Measurements from ENCODE around the gene CRTC1. TPM values are rescaled to one million over a fixed set of nuclear protein-coding genes. Genes with fewer than 3 reads are reported as not detected.

The CRTC1 gene
- total RNA-seq, 1 experiment from 2014 or later = 19.0 TPM

- peaks cover 9% of the 10 kb centered on the region for H3K23me2 ChIP-seq (ENCODE audit: insufficient read length, low read depth, low read length, poor library complexity, severe bottlenecking)
- H3K14ac ChIP-seq (ENCODE audit: insufficient read depth, low read length) = no peak overlapping the region
- no peak overlapping the region for H3K9ac ChIP-seq (ENCODE audit: extremely low read depth, insufficient read length, low read length)
- H2AK5ac ChIP-seq (ENCODE audit: insufficient read length, low read length) = no peak overlapping the region
- Mint-ChIP-seq H3K4me1 (peaks cover 9 to 18% of the 10 kb centered on the region in 2 experiments), H3K4me3 (peak overlapping the region; percentile 78 to 86; a peak in 4 of 5 replicates), H3K9me3 (no peaks in the 10 kb centered on the region), H3K36me3 (ENCODE audit: insufficient read depth in 1 of 3, low read depth in 3 of 3) (peaks cover 0 to 3% (median 0%) of the 10 kb centered on the region in 3 experiments; a peak in 1 of 7 replicates), H3K27ac (no peak overlapping the region; a peak in 1 of 7 replicates), H3K27me3 (ENCODE audit: low read depth) (peaks cover 31% of the 10 kb centered on the region)
- no peak overlapping the region for H2AFZ ChIP-seq (ENCODE audit: low read length)
- peaks cover 3% of the 10 kb centered on the region for H3K79me1 ChIP-seq (ENCODE audit: insufficient read depth, low read depth, low read length, poor library complexity, severe bottlenecking)
- no peaks in the 10 kb centered on the region for H4K20me1 ChIP-seq (ENCODE audit: control insufficient read depth, insufficient read depth, insufficient read length)
- TF ChIP-seq, protein P1, sequence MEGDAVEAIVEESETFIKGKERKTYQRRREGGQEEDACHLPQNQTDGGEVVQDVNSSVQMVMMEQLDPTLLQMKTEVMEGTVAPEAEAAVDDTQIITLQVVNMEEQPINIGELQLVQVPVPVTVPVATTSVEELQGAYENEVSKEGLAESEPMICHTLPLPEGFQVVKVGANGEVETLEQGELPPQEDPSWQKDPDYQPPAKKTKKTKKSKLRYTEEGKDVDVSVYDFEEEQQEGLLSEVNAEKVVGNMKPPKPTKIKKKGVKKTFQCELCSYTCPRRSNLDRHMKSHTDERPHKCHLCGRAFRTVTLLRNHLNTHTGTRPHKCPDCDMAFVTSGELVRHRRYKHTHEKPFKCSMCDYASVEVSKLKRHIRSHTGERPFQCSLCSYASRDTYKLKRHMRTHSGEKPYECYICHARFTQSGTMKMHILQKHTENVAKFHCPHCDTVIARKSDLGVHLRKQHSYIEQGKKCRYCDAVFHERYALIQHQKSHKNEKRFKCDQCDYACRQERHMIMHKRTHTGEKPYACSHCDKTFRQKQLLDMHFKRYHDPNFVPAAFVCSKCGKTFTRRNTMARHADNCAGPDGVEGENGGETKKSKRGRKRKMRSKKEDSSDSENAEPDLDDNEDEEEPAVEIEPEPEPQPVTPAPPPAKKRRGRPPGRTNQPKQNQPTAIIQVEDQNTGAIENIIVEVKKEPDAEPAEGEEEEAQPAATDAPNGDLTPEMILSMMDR (conservative IDR thresholded peaks at IDR 0.05) = no peak
- H3K4me2 ChIP-seq (ENCODE audit: insufficient read depth, insufficient read length, low read length) = peak overlapping the region; percentile 45
- H3K4me1 ChIP-seq (ENCODE audit: insufficient read depth, low read length) = peaks cover 3% of the 10 kb centered on the region; the same call in 1 of the 2 replicates
- no peak overlapping the region for H3K18ac ChIP-seq (ENCODE audit: insufficient read length, low read depth, low read length)
- no peak overlapping the region for H2BK12ac ChIP-seq (ENCODE audit: insufficient read length, low read depth, low read length)
- H2BK15ac ChIP-seq (ENCODE audit: low read depth, low read length) = no peak overlapping the region
- no peak overlapping the region for H3K27ac ChIP-seq (ENCODE audit: insufficient read length, low read depth, low read length)
- no CpG with 5 or more reads among the region's 6 CpGs for WGBS (ENCODE audit: extremely low coverage, insufficient read length, low lambda C conversion rate)
- no peak overlapping the region for H2BK20ac ChIP-seq (ENCODE audit: low read depth, low read length, poor library complexity, severe bottlenecking)
- H3K27me3 ChIP-seq (ENCODE audit: insufficient read depth, low read length) = no peaks in the 10 kb centered on the region
- H4K5ac ChIP-seq (ENCODE audit: insufficient read length, low read depth, low read length) = no peak overlapping the region
- H2BK5ac ChIP-seq (ENCODE audit: insufficient read length, low read length) = no peak overlapping the region
- H3K9me3 ChIP-seq (ENCODE audit: control insufficient read depth, low read depth, low read length) = no peaks in the 10 kb centered on the region
- H3K4ac ChIP-seq (ENCODE audit: low read depth, low read length) = no peak overlapping the region
- H4K8ac ChIP-seq (replicated peaks; ENCODE audit: insufficient read length, low read depth, low read length) = no peak overlapping the region
- no peak overlapping the region for H3K23ac ChIP-seq (ENCODE audit: insufficient read length, low read depth, low read length)
- no peak overlapping the region for H3K56ac ChIP-seq (ENCODE audit: insufficient read length, low read depth, low read length)
- H2BK120ac ChIP-seq (ENCODE audit: low read depth, low read length, poor library complexity, severe bottlenecking) = no peak overlapping the region
- H3K79me2 ChIP-seq (ENCODE audit: insufficient read depth, low read length) = no peaks in the 10 kb centered on the region; the same call in 1 of the 2 replicates
- no peak overlapping the region for H3T11ph ChIP-seq (ENCODE audit: low read length)
- no peak for DNase-seq
- no peak overlapping the region for H4K91ac ChIP-seq (ENCODE audit: insufficient read length, low read depth, low read length)
Observed at GRCh38 chr19:18635831-18636182, 47.7 kb upstream of the CRTC1 start.

Data from H9 (cell line).